NOMO-1 treated with dmso at 0.1 percent for 144 hours (cell line): ENCODE data around the gene ATAD3B.
A peak's percentile ranks its signal among the peaks of the same experiment; 100 is the strongest.
"Not testable (repeated sequence)": the region's sequence is repeated elsewhere in the genome, so short reads cannot be mapped to it uniquely, and the experiment has no call there.

Experiments
- DNase-seq: peaks from one replicate; lab custom pipeline; 2025; ENCODE audit not compliant: unreplicated experiment; lab: John Stamatoyannopoulos, UW

Gene ATAD3B

DNA sequence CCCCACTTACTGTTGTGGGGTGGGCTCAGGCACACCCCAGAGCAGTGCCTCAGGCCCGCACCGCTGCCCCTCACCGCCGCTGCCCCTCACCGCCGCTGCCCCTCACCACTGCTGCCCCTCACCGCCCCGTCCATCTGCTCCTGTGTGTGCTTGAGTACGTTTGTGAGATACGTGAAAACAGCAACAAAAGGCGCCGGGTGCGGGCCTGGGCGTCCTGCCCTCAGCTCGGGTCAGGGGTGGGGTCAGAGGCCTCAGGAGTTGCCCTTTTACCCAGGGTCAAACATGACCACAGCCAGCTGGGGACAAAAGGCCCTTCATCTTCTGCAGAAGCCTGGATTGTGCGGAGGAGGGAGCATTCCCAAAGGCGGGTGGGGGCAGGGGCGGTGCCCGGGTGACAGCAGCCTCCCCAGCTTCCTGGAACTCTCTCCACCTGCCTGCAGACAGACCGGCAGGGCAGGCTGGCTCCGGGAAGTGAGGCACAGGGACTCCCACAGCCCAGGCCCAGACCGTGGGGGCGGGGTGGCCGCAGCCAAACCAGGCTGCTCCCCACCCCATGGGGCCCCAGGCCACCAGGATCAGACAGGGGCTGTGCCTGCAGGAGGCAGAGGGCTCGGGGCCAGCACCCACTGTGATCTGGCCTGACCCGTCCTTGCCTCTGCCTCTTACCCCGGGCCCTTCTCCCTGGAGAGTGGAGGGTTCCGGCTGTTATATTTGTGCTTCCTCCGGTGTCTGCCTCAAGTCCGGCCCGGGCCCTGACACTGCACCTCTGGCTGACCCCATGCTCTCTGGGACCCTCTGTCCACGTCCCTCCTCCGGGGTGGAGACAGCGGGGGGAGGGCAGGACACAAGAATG, 38.4 kb upstream of the ATAD3B start:
- no peak for DNase-seq

DNA sequence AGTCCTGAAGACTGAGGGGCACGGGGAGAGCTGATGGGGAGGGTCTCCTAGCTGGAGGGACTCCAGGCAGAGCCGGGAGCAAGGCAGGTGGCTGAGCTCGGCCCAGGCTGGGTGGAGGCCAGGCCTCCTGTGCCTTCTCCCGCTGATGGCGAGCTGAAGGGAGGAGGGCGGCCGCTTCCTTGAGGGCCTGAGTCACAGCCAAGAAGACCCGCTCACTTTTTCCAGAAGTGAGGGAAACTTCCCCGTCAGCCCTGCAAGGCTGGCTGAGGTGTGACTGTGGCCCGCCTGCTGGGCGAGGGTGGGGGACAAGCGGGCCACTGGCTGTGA, 37.8 kb upstream of the ATAD3B start:
- no peak for DNase-seq

DNA sequence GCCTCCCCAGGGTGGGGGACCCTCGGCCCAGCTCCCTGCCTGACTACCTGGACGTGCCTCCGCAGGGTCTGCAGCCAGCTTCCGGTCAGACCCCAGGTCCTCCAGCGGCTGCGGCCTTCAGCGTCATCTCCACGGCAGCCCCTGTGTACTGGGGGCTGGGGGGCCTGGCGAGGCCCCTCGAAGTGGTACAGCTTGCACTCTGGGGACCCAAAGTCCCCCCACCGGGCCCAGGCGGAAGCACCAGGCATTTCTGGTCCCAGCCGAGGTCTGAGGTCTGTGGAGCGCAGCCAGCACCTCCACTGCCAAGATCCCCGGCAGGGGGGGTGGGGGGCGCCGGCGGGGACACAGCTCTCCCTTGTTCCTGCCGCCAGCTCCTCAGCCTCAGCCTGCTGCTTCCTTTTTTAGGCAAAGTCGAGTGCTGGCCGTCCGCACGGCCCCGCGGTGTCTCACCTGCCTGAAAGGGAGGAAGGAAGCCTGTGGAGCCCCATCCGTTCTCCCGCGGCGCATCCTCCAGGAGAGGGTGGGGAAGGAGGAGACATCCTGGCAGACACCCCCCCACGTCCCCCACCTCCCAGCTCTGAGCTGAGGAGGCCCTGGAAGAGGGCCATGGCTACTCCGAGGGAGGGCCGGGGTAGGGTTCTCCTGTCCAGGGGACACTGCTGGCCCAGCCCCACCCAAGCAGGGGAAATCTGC, 37.3 kb upstream of the ATAD3B start:
- no peak for DNase-seq

DNA sequence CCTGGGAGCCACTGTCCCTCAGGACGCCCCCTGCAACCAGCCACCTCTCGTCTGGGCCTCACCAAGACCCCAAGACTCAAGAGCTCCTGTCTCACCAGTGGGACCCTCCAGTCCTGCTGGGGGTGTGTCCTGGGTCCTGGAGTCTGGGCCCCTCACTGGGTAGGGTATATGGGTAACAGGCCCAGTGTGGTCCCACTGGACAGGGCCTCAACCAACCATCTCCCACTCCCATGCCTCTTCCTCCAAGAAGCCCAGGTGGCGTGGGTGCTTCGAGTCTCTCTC, 36.8 kb upstream of the ATAD3B start:
- no peak for DNase-seq

DNA sequence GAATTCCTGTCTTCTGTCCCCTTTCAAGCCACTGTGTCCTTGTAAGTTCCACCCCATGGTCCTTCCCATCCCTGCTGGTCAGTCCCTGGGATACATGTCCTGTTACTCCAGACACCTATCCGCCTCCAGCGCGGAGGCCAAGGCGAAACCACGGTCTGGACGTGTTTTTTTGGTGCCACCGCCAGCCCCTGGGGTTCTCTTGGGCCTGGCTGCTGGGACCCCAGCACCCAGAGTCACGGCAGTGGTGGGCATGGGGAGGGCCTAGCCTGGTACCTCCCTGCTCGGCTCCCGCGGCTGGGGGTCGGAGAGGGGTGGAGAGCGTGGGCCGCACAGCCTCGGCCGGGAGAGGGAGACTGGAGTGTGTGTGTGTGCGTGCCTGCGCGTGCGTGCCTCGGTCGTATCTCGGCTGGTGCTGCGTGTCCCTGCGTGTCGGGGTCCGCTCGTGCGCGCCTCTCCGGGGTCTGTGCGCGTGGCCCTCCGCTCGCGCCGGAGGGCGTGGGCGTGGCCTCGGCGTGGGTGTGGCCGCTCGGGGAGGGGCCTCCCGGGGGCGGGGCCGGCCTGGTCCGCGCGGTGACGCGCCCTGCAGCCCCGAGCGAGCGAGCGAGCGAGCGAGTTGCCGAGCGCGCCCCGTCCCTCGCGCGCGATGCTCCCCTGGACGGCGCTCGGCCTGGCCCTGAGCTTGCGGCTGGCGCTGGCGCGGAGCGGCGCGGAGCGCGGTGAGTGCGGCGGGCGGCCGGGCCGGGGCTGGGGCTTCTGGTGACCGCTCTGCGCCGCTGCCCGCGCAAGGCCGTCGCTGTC, 36.3 kb upstream of the ATAD3B start, which contains the start of gene VWA1:
VWA1 (plus strand) TSS at position 585 of the 798 bp plus-strand sequence; CDS start at position 644, 59 bp downstream.
- peak; percentile 15 for DNase-seq

DNA sequence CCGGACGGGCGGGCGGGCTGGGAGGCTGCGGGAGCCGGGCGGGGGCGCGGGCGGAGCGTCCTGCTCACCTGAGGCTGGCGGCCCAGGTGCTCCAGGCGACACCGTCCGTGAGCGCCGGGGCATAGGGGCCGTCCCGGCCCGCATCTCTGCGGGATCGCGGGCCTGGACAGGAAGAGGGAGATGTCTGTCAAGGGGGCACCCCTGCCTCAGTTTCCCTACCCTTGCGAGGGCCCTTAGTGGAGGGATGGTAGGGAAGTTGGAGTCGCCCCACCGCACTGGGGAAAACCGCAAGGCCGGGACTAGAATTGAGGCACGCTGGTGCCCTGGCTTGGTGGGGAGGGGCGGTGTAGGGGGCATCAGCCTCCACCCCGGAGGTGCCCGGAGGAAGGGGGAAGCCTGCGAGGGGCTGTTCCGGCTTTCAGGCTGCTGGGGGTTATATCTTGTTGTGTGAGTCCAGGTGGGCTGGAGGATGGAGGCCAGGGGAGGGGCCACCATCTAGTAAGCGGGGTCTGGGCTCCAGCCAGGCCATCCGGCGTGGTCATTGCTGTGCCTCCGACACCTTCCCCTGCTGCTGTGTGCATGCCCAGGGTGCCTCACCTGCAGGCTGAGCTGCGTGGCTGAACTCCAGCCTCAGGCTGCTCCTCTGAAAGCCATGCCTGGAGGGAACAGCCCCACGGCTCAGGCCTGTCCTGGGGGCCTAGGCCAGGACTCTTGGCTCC, 35.5 kb upstream of the ATAD3B start:
- DNase-seq, result no peak

DNA sequence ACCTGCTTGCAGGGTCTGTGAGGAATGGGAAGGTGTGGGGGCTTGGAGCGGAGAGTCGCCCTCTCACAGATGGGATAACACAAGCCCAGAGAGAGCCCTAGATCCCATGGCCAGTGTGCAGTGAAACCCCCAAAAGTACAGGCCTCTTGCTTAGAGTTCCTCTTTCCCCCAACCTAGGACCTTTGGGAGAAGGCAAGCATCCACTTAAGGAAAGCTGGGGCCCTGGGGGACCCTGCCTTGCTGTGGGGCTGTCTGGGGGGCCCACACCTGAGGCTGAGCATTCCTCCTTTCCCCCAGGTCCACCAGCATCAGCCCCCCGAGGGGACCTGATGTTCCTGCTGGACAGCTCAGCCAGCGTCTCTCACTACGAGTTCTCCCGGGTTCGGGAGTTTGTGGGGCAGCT, 34.9 kb upstream of the ATAD3B start:
- DNase-seq, result no peak

DNA sequence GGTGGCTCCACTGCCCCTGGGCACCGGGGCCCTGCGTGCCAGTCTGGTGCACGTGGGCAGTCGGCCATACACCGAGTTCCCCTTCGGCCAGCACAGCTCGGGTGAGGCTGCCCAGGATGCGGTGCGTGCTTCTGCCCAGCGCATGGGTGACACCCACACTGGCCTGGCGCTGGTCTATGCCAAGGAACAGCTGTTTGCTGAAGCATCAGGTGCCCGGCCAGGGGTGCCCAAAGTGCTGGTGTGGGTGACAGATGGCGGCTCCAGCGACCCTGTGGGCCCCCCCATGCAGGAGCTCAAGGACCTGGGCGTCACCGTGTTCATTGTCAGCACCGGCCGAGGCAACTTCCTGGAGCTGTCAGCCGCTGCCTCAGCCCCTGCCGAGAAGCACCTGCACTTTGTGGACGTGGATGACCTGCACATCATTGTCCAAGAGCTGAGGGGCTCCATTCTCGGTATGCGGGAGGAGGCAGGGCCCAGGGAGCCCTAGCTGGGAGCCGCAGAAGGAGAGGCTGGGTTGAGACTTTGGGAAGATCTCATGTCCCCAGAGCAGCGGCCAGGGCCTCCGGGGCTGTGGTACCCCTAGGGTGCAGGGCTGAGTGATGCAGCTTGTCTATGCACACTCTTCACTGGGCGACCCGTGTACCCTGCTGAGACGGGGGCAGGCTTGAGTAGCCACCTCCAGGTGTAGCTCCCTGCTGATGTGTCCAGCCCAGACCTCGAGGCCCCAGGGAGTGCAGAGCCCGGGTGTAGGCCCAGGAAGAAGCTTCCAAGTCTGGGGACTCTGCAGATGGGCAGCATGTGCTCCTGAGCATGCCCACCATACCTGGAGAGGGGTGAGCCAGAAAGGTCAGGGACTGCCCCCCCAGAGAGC, 34.3 kb upstream of the ATAD3B start:
- DNase-seq, result no peak

DNA sequence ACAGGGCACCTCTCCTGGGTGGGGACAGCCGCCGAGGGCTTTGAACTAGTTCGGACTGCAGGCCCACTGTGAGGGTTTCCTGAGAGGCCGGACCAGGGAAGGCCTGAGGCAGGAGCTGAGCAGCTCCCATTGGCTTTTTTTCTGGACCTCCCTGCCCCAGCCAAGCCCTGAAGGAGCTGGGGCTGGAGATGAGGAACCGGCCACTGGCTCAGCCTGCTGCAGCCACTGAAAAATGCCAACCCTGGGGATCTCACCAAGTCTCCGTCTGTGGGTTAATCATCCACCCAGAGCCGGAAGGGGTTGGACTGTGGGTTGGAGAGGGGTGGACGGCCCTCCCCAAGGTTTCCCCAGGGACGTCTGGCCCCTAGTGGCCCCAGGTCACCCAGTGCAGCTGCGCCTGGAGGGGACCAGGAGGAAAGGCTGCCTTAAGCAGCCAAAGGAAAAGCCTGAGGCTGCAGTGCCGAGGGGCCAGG, 33.6 kb upstream of the ATAD3B start:
- DNase-seq, result no peak

DNA sequence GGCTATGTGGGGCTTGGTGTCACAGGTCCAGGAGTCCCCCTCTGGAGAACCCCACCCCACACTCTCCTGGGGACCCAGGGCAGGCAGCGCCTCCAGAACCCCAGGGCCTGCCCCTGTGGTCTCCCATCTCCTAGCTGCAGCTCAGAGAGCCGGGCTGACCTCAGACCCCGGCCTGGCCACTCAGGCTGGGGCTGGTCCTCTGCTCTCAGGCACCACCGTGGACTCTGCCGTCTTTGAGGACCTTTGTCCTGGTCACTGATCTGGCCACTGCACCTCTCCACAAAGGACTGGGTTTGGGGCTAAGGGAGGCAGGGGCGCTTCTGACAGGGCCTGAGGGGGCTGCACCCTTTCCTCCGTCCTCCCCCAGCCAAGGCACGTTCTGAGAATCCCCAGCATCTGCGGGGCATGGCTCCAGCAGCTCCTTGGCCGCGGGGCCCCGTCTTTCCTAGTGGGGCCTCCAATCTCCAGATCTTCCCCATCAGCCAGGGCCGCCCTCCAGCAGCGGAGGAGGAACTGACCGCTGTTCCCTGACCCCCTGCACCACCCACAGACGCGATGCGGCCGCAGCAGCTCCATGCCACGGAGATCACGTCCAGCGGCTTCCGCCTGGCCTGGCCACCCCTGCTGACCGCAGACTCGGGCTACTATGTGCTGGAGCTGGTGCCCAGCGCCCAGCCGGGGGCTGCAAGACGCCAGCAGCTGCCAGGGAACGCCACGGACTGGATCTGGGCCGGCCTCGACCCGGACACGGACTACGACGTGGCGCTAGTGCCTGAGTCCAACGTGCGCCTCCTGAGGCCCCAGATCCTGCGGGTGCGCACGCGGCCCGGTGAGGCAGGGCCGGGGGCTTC, 32.8 kb upstream of the ATAD3B start:
- DNase-seq, result no peak

DNA sequence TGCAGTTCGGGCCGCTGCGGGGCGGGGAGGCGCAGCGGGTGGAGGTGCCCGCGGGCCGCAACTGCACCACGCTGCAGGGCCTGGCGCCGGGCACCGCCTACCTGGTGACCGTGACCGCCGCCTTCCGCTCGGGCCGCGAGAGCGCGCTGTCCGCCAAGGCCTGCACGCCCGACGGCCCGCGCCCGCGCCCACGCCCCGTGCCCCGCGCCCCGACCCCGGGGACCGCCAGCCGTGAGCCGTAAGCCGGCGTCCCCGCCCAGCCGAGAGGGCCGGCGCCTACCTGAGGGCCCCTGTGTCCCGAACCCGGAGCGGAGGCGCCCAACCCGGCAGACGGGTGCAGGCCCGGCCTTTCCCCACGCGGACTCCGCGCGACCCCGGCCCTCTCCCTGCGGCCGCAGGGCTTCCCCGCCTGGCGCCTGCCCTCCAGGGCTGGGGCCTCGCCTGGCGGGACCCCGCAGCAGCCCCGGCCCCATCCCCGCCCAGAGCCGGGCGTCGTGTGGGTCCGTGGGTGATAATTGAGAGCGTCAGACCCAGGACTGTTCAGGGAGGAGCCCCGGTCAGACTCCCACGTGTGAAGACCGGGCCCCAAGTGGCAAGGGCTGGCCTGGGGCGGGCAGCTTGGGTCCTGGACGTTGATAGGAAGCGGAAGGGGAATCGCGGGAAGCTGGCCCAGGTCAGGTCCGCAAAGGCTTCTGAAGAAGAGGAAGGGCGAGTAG, 31.9 kb upstream of the ATAD3B start:
- DNase-seq, result no peak

DNA sequence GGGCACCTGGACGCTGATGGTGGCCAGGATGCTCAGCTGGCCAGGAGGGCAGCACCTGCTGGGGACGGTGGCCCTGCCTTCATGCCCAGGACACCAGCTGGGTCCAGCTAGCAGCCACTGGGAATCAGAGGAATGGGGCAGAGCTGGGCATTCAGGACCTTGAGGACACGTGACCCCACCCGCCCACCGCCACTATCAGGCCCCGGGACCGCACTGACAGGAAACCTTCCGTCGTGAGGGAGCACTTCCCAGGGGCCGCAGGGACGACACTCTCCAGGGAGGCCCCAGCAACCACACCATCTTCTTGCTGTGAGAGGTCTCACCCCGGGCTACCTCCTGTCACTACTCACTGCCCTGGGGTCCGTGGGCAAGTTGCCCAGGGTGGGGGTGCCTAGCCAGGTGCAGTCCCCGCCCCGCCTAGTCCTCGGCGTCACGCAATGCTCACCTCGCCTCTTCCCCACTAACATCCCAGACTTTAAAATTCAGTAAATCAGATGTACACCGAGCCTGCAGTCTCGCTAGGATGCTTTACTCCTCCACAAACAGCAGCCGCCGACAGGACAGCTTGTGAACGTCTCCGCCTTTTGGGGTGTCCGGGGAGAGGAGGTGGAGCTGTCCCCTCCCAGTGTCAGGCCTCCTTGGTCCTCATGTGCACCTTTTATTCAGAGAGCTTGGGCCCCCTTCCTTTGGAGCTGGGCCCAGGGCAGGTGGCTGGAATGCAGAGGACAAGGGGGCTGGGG, 31.1 kb upstream of the ATAD3B start:
- DNase-seq, result no peak

DNA sequence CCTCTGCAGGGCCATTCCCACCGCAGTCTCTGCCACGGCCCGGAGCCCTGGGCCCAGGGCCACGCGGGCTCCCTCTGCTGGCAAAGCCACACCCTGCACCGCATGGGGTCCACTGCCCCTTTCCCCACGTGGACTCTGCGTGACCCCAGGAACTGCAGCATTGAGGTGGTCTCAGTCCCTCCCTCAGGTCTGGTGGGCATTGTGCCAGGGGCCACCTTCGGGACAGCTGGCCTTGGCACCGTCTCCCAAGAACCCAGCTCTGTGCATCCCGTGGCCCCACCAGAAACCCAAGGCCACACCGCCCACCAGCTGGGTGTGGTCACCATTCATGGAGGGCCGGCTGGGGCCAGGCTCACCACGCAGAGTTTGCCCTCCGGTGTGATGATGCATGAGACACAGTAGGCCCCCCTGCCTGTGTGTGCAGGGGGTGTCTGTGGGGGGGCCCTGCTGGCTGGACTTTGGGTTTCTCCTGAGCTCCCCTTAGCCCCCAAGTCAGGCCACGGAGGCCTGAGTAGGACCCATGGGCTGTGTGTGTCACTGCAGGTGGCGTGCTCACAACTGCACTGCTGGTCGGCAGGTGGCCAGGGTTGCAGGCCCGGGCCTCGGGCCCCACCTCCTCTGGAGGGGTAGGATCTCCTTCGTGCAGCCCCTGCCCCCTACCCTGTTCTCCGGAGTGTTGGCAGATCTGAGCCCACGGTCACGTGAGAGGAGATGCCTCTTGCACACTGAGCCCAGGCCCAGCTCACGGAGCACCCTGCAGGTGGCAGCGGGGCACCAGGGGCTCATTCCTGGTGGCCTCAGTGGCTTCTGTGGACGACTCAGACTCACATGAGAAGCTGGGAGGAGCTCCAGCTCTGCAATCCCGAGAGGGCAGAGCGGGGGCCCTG, 30.3 kb upstream of the ATAD3B start:
- DNase-seq, result no peak

DNA sequence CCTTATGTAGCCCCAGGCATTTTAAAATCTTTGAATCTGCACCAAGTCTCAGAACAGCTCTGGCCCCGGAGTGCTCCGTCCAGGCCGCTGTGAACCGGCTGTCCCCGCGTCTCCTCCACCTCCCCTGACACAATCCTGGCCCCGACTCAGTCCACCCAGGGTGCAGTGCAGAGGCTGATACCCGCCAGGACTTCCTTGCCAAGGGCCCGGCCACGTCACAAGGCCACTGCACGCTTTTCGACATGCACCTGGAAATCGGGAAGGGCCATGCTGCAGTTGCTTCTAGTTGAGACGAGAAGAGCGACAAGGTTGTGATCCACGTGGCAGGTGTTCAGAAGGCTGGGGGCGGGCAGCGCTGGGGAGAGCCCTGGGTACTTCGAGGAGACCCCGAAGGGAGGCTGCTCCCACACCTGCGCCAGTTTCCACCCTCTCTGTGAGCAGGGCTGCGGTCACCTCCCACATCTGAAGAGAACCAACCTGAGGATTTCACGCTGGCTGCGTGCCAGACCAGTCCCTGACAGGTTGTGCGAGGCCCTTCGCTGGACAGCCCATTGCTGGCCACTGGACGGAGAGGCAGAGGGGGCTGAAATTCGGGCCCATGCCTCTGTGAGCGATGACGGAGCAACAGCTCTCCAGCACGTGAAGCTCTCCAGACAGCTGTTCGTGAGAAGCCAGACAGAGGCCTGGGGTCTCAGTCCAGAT, 29.3 kb upstream of the ATAD3B start:
- DNase-seq, result no peak

DNA sequence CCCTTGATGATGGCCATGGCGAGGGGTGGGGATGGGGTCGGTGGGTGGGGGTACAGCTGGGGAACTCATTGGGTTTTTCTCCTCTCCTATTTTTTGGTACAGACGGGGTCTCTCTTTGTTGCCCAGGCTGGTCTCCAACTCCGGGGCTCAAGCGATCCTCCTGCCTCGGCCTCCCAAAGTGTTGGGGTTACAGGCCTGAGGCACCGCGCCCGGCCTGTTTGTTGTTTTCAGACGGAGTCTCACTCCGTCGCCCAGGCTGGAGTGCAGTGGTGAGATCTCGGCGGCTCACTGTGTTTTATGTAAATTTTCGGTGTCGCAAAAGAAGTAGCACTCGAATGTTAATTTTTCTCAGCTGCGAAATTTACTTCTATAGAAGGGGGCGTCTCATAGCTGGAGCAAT, 24.9 kb upstream of the ATAD3B start:
- DNase-seq, result not testable (repeated sequence)

DNA sequence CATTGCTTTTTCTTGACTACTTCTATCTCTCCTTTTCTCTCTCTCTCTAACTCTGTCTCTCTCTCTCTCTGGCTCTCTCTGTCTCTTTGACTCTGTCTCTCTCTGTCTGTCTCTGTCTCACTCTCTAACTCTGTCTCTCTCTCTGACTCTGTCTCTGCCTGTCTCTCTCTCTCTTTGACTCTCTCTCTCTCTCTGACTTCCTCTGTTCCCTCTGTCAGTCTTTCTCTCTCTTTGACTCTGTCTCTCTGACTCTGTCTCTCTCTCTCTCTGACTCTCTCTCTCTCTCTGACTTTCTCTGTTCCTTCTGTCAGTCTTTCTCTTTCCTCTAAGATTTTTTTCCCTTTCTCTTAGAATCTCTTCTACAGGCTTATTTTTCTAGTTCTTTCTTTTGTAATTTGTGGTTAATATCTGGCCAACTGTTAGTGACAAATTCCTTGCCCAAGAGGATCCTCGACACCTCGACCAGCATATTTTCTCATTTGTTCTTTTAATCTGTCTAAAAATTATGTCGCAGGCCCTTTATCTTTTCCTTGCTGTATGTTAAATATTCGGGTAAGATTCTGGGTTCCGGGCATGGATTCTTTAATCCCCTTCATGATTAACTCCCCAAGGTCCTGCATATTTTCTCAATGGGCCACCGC, 22.3 kb upstream of the ATAD3B start, which contains the start of gene ATAD3C:
ATAD3C (plus strand) TSS at position 591 of the 641 bp plus-strand sequence. CDS start 995 bp downstream, outside the sequence.
- no peak for DNase-seq
